Testis (tissue), 2 donors: Measurements from ENCODE around the gene DEXI.

Experiments
- POLR2A ChIP-seq: fragments of 450-650 bp; IDR thresholded peaks from one replicate; pipeline ENCODE4 v1.6.1; 2017; ENCODE audit warnings: antibody characterized with exemption, mild to moderate bottlenecking, moderate library complexity
- TF ChIP-seq, protein P1 (sequence below), 3 experiments: fragments of 450-650 bp in 2 of 3; fragments of 200-600 bp in 1 of 3; sonication (generic) in 1 of 3; IDR thresholded peaks; one replicate each; pipeline ENCODE4 v1.5.1; 2016 to 2019; ENCODE audit warnings: antibody characterized with exemption in 3 of 3, mild to moderate bottlenecking in 2 of 3, moderate library complexity in 1 of 3

GRCh38 chr16:10972819-10973464 lies 30.7 kb upstream of the DEXI start:
- TF ChIP-seq, protein P1, sequence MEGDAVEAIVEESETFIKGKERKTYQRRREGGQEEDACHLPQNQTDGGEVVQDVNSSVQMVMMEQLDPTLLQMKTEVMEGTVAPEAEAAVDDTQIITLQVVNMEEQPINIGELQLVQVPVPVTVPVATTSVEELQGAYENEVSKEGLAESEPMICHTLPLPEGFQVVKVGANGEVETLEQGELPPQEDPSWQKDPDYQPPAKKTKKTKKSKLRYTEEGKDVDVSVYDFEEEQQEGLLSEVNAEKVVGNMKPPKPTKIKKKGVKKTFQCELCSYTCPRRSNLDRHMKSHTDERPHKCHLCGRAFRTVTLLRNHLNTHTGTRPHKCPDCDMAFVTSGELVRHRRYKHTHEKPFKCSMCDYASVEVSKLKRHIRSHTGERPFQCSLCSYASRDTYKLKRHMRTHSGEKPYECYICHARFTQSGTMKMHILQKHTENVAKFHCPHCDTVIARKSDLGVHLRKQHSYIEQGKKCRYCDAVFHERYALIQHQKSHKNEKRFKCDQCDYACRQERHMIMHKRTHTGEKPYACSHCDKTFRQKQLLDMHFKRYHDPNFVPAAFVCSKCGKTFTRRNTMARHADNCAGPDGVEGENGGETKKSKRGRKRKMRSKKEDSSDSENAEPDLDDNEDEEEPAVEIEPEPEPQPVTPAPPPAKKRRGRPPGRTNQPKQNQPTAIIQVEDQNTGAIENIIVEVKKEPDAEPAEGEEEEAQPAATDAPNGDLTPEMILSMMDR (IDR thresholded peaks at IDR 0.05) = no peak
- TF ChIP-seq POLR2A = no peak
